PC-9 (cell line): Measurements from ENCODE around the gene ANKRD17. TPM values are rescaled to one million over a fixed set of nuclear protein-coding genes. Genes with fewer than 3 reads are reported as not detected.

Source experiments
- BruUV-seq: library from RNA; stranded (reverse); fragments of 400-500 nt; replicated peaks from 2 replicates; lab custom pipeline; 2021; lab: Mats Ljungman, UMichigan
- CTCF ChIA-PET: fragments of 300-600 bp; sonication (Branson Sonifier 250); formaldehyde crosslinking; loops from one replicate; lab custom pipeline; 2022; ENCODE audit warnings: antibody characterized with exemption; lab: Charles Lee
- POLR2A ChIA-PET: fragments of 300-600 bp; sonication (Branson Sonifier 250); formaldehyde crosslinking; loops from one replicate; lab custom pipeline; 2022; ENCODE audit warnings: antibody characterized with exemption; ENCODE audit not compliant: unreplicated experiment; lab: Charles Lee
- DNase-seq, 2 experiments: peaks; one replicate each; pipeline versions ENCODE4 v3.0.0 to v3.0.0-alpha.2; 2015 to 2022; ENCODE audit warnings: mixed read lengths in 1 of 2
- H2AFZ ChIP-seq: fragments of 200-600 bp; sonication (generic); 2 replicates; pipeline ENCODE4 v1.8.1; 2017; ENCODE audit warnings: antibody characterized with exemption
- H3F3A ChIP-seq: fragments of 200-600 bp; sonication (generic); 2 replicates; pipeline ENCODE4 v1.8.1; 2017; ENCODE audit warnings: antibody characterized with exemption, mild to moderate bottlenecking, low read depth; ENCODE audit not compliant: insufficient read depth
- H3K27ac ChIP-seq: fragments of 200-600 bp; sonication (generic); 2 replicates; pipeline ENCODE4 v1.6.1; 2016; ENCODE audit warnings: mixed run types
- H3K27me3 ChIP-seq: fragments of 200-600 bp; sonication (generic); 2 replicates; pipeline ENCODE4 v1.6.1; 2016; ENCODE audit warnings: low read depth, mixed run types; ENCODE audit not compliant: insufficient read depth
- H3K36me3 ChIP-seq: fragments of 200-600 bp; sonication (generic); 2 replicates; pipeline ENCODE4 v1.6.1; 2016; ENCODE audit warnings: low read depth, mixed run types
- H3K4me1 ChIP-seq: fragments of 200-600 bp; sonication (generic); replicated peaks from 2 replicates; pipeline ENCODE4 v1.6.1; 2016; ENCODE audit warnings: mixed run types; ENCODE audit not compliant: insufficient read depth
- H3K4me2 ChIP-seq: fragments of 200-600 bp; sonication (generic); 2 replicates; pipeline ENCODE4 v1.6.1; 2017; ENCODE audit warnings: mixed run types
- H3K4me3 ChIP-seq: fragments of 200-600 bp; sonication (generic); 2 replicates; pipeline ENCODE4 v1.6.1; 2016; ENCODE audit warnings: mixed run types
- H3K79me2 ChIP-seq: fragments of 200-600 bp; sonication (generic); 2 replicates; pipeline ENCODE4 v1.6.1; 2017; ENCODE audit warnings: low read depth, mixed run types
- H3K9me2 ChIP-seq: fragments of 200-600 bp; sonication (generic); 2 replicates; pipeline ENCODE4 v1.8.1; 2017; ENCODE audit warnings: mild to moderate bottlenecking; ENCODE audit not compliant: insufficient read depth
- H3K9me3 ChIP-seq: fragments of 200-600 bp; sonication (generic); 2 replicates; pipeline ENCODE4 v1.8.1; 2016; ENCODE audit warnings: low read depth; ENCODE audit not compliant: insufficient read depth
- H4K20me1 ChIP-seq: fragments of 200-600 bp; sonication (generic); 2 replicates; pipeline ENCODE4 v1.8.1; 2017; ENCODE audit not compliant: insufficient read depth
- CTCF ChIP-seq: fragments of 200-600 bp; sonication (generic); conservative IDR thresholded peaks from 2 replicates; pipeline ENCODE4 v1.6.1; 2017; ENCODE audit warnings: mixed run types, antibody characterized with exemption, mild to moderate bottlenecking, moderate library complexity
- EZH2 ChIP-seq: fragments of 200-600 bp; sonication (generic); IDR thresholded peaks from 2 replicates; pipeline ENCODE4 v1.8.0; 2017; ENCODE audit warnings: antibody characterized with exemption, low read depth
- intact Hi-C: fragments of 100-400 bp; cut with micrococcal nuclease; formaldehyde crosslinking; loops from one replicate; pipeline ENCODE4 v1.10.0; 2022; ENCODE audit not compliant: unreplicated experiment
- total RNA-seq: library from RNA; stranded (reverse); gene quantifications from 2 replicates; pipeline ENCODE4 v1.2.3, GENCODE V29; 2021

Gene ANKRD17
- total RNA-seq, 1 experiment from 2014 or later = 37.9 TPM

GRCh38 chr4:73099143-73099542, 159.5 kb downstream of the ANKRD17 start:
- Histone ChIP-seq H3K79me2 (no peaks in the 10 kb centered on the region), H3K9me3 (no peaks in the 10 kb centered on the region), H4K20me1 (no peaks in the 10 kb centered on the region), H3K36me3 (peaks cover 11% of the 10 kb centered on the region; the same call in 1 of the 2 replicates), H3K4me1 (no peaks in the 10 kb centered on the region), H3K27ac (no peak overlapping the region), H3K27me3 (no peaks in the 10 kb centered on the region), H3K4me2 (no peak overlapping the region), H3K9me2 (no peaks in the 10 kb centered on the region), H3F3A (no peaks in the 10 kb centered on the region), H2AFZ (no peak overlapping the region), H3K4me3 (no peak overlapping the region)
- no TSS peak for BruUV-seq
- CTCF ChIA-PET = no interaction called here
- intact Hi-C loops = loop anchor here (10.0 kb wide), 1 partner anchor 46 kb away; no protein-coding TSS in a partner anchor
- TF ChIP-seq CTCF (no peak), EZH2 (no peak)
- DNase-seq = no peak
- POLR2A ChIA-PET = no interaction called here

DNA sequence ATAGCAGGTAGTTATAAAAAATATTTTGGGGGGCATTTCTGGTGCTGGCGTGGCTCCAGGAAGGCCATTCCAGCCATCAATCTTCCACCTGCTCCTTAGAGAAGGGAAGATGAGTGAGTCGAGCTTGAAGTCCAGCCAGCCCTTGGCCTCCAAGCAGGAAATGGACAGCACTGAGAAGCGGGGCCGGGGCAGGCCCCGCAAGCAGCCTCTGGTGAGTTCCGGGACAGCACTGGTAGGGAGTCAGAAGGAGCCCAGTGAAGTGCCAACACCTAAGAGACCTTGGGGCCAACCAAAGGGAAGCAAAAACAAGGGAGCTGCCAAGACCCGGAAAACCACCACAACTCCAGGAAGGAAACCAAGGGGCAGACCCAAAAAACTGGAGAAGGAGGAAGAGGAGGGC, 159.9 kb downstream of the ANKRD17 start:
- no peak overlapping the region for H3K4me2 ChIP-seq
- H3K36me3 ChIP-seq = peaks cover 11% of the 10 kb centered on the region; the same call in 1 of the 2 replicates
- no peak for DNase-seq
- H3K4me1 ChIP-seq = no peaks in the 10 kb centered on the region
- ChIA-PET POLR2A (no interaction called here), CTCF (no interaction called here)
- H4K20me1 ChIP-seq = no peaks in the 10 kb centered on the region
- TF ChIP-seq EZH2 (no peak), CTCF (no peak)
- no peaks in the 10 kb centered on the region for H3K79me2 ChIP-seq
- no peaks in the 10 kb centered on the region for H3K9me2 ChIP-seq
- intact Hi-C loops = loop anchor here (10.0 kb wide), 1 partner anchor 46 kb away; no protein-coding TSS in a partner anchor
- H3K4me3 ChIP-seq = no peak overlapping the region
- H3K27ac ChIP-seq = no peak overlapping the region
- no peaks in the 10 kb centered on the region for H3F3A ChIP-seq
- H3K27me3 ChIP-seq = no peaks in the 10 kb centered on the region
- no peak overlapping the region for H2AFZ ChIP-seq
- no peaks in the 10 kb centered on the region for H3K9me3 ChIP-seq
- BruUV-seq = no TSS peak

DNA sequence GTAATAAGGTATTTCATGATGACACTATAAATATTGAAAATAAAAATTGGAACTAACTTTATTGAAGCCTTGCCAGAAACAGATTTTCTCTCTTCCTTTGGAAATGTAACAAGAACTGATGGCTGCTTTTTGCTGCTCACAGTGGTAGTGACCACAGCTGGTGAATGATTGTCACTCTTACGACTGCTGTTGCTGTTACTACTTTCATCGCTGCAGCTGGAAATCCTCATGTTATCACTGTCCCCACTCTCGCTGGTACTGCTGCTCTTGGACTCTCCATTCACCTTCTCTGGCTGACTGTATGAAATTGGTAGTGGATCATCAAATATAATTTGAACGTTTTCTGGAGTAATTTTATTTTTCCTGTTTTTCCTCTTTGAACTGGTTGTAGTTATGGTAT, 160.6 kb downstream of the ANKRD17 start:
- Histone ChIP-seq H3K4me2 (no peak overlapping the region), H3K9me3 (no peaks in the 10 kb centered on the region), H3K4me1 (no peaks in the 10 kb centered on the region), H3K9me2 (no peaks in the 10 kb centered on the region), H3K79me2 (no peaks in the 10 kb centered on the region), H2AFZ (no peak overlapping the region), H3K27me3 (no peaks in the 10 kb centered on the region), H3K36me3 (peaks cover 11% of the 10 kb centered on the region; the same call in 1 of the 2 replicates), H3F3A (no peaks in the 10 kb centered on the region), H3K4me3 (no peak overlapping the region), H3K27ac (no peak overlapping the region), H4K20me1 (no peaks in the 10 kb centered on the region)
- no peak for DNase-seq
- intact Hi-C loops = loop anchor here (10.0 kb wide), 1 partner anchor 47 kb away; no protein-coding TSS in a partner anchor
- no TSS peak for BruUV-seq
- no peak for TF ChIP-seq EZH2
- TF ChIP-seq CTCF = no peak
- ChIA-PET CTCF (no interaction called here), POLR2A (no interaction called here)
